Measurements from ENCODE around the gene SLC25A21. TPM values are rescaled to one million over a fixed set of nuclear protein-coding genes. Genes with fewer than 3 reads are reported as not detected.
"Not testable (repeated sequence)": the region's sequence is repeated elsewhere in the genome, so short reads cannot be mapped to it uniquely, and the experiment has no call there.

Gene SLC25A21
- total RNA-seq, 1 experiment from 2014 or later, result 1.4 TPM

DNA sequence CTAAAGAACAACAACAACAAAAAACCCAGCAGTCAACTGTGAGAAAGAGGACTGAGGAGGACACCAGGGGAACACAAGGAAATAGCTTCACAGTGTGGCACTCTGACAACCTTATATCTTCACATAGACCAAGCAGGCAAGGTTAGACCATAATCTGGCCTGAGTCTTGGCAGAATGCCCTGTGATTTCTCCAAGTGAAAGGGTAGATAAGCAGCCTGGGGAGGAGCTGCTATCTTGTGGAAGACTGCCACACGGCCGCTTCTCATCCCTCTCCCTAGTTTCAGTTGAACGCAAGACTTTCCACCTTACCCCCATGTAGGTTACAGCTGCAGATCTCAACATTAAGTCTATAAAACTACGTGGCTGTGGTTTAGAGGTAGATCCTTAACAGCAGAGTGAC is 3.7 kb downstream of the SLC25A21 start:
- intact Hi-C loops (cut with micrococcal nuclease), result no loop called here
- no TSS peak for BruUV-seq (replicated peaks)
- POLR2A ChIA-PET, result interaction anchor here (0.5 kb wide), 1 partner anchor 27 kb away, joined by 3 read pairs; no protein-coding TSS in a partner anchor
- H3K27me3 Mint-ChIP-seq (ENCODE audit: insufficient read depth, unreplicated experiment), result no peaks in the 10 kb centered on the region
- no peaks in the 10 kb centered on the region for H3K4me1 Mint-ChIP-seq (ENCODE audit: insufficient read depth, unreplicated experiment)
- H3K27ac Mint-ChIP-seq (ENCODE audit: low read depth, unreplicated experiment), result no peak overlapping the region
- CTCF ChIA-PET, result interaction anchor here (1.3 to 1.9 kb wide), 2 partner anchors 19 to 64 kb away, joined by 5 to 6 read pairs; no protein-coding TSS in a partner anchor
- no peaks in the 10 kb centered on the region for H3K9me3 Mint-ChIP-seq (ENCODE audit: unreplicated experiment)
- no peaks in the 10 kb centered on the region for H3K36me3 Mint-ChIP-seq (ENCODE audit: insufficient read depth, unreplicated experiment)
- no peak overlapping the region for H3K4me3 Mint-ChIP-seq (ENCODE audit: unreplicated experiment)
- TF ChIP-seq, protein P1, sequence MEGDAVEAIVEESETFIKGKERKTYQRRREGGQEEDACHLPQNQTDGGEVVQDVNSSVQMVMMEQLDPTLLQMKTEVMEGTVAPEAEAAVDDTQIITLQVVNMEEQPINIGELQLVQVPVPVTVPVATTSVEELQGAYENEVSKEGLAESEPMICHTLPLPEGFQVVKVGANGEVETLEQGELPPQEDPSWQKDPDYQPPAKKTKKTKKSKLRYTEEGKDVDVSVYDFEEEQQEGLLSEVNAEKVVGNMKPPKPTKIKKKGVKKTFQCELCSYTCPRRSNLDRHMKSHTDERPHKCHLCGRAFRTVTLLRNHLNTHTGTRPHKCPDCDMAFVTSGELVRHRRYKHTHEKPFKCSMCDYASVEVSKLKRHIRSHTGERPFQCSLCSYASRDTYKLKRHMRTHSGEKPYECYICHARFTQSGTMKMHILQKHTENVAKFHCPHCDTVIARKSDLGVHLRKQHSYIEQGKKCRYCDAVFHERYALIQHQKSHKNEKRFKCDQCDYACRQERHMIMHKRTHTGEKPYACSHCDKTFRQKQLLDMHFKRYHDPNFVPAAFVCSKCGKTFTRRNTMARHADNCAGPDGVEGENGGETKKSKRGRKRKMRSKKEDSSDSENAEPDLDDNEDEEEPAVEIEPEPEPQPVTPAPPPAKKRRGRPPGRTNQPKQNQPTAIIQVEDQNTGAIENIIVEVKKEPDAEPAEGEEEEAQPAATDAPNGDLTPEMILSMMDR (IDR thresholded peaks at IDR 0.05; ENCODE audit: unreplicated experiment), result no peak
- no peak for DNase-seq (ENCODE audit: unreplicated experiment)

DNA sequence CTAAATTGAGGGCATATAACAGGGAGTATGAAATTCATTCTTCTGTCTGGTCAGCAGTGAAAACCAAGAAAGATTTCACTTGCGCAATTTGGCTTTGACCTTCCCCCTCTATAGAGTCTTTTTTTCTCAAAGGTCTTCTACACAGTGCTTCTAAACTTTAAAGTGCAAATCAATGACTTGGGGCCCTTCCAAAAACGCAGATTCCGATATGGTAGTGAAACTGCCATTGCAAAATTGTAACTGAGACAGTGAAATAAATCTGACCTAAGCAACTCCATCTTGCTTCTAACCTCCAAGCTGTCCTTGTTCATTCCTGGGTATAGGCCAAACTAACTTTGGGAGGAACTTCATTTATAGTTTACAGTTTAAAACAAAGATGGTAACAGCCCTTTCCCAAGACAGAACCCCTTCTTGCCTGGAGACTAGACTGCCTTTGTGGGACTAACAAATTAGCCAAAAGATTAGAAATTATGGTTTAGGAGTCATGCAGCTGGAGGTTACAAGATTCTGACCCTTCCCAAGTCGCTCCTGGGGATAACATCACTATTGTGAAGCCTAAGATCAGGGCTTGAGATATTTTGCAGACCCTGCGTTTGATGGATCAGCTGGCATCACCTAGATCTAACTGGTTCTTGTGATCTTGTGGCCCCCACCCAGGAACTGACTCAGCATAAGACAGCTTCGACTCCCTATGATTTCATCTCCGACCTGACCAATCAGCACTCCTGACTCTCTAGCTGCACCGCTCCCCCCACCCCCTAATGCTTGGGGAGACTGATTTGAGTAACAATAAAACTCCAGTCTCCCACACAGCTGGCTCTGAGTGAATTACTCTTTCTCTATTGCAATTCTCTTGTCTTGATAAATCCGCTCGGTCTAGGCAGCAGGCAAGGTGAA is 5.0 kb downstream of the SLC25A21 start:
- Mint-ChIP-seq H3K27ac (ENCODE audit: low read depth, unreplicated experiment) (no peak overlapping the region), H3K9me3 (ENCODE audit: unreplicated experiment) (no peaks in the 10 kb centered on the region), H3K4me3 (ENCODE audit: unreplicated experiment) (no peak overlapping the region), H3K4me1 (ENCODE audit: insufficient read depth, unreplicated experiment) (no peaks in the 10 kb centered on the region), H3K27me3 (ENCODE audit: insufficient read depth, unreplicated experiment) (no peaks in the 10 kb centered on the region), H3K36me3 (ENCODE audit: insufficient read depth, unreplicated experiment) (no peaks in the 10 kb centered on the region)
- no peak for DNase-seq (ENCODE audit: unreplicated experiment)
- intact Hi-C loops (cut with micrococcal nuclease), result no loop called here
- TF ChIP-seq, protein P1 (IDR thresholded peaks at IDR 0.05; ENCODE audit: unreplicated experiment), result no peak
- no TSS peak for BruUV-seq (replicated peaks)
- ChIA-PET CTCF (interaction anchor here (0.6 to 1.9 kb wide), 6 partner anchors 16 to 614 kb away, joined by 3 to 6 read pairs (median 3); no protein-coding TSS in a partner anchor), POLR2A (interaction anchor here (0.5 to 0.7 kb wide), 2 partner anchors 18 to 1341 kb away, joined by 3 read pairs; partner anchors contain the start of gene BRMS1L)

DNA sequence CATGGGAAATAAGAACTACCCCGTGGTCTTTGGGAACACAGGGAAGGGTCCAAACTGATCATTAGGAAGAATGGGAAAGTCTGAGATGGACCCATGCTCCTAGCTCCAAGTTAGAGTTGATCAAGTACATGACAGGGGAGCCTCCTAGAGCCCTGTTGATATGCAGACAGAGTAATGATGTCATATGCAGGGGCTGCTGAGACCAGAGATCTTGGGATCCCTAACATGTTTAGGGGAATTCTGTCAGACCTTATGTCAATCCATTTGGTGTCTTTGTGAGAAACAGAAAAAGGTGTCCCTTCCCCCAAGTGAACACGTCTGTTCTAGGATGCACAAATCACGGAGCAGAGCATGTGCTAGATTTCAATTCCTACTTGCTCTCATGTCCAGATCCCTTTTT is 6.6 kb downstream of the SLC25A21 start:
- BruUV-seq (replicated peaks), result no TSS peak
- intact Hi-C loops (cut with micrococcal nuclease), result no loop called here
- no peak for DNase-seq (ENCODE audit: unreplicated experiment)
- H3K36me3 Mint-ChIP-seq (ENCODE audit: insufficient read depth, unreplicated experiment), result no peaks in the 10 kb centered on the region
- CTCF ChIA-PET, result no interaction called here
- no peaks in the 10 kb centered on the region for H3K9me3 Mint-ChIP-seq (ENCODE audit: unreplicated experiment)
- POLR2A ChIA-PET, result no interaction called here
- no peaks in the 10 kb centered on the region for H3K4me1 Mint-ChIP-seq (ENCODE audit: insufficient read depth, unreplicated experiment)
- H3K4me3 Mint-ChIP-seq (ENCODE audit: unreplicated experiment), result no peak overlapping the region
- no peaks in the 10 kb centered on the region for H3K27me3 Mint-ChIP-seq (ENCODE audit: insufficient read depth, unreplicated experiment)
- no peak overlapping the region for H3K27ac Mint-ChIP-seq (ENCODE audit: low read depth, unreplicated experiment)
- TF ChIP-seq, protein P1 (IDR thresholded peaks at IDR 0.05; ENCODE audit: unreplicated experiment), result no peak

DNA sequence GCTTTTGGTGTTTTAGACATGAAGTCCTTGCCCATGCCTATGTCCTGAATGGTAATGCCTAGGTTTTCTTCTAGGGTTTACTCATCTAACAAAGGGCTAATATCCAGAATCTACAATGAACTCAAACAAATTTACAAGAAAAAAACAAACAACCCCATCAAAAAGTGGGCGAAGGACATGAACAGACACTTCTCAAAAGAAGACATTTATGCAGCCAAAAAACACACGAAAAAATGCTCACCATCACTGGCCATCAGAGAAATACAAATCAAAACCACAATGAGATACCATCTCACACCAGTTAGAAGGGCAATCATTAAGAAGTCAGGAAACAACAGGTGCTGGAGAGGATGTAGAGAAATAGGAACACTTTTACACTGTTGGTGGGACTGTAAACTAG is 10.1 kb downstream of the SLC25A21 start:
- POLR2A ChIA-PET; H3K27ac Mint-ChIP-seq (ENCODE audit: low read depth, unreplicated experiment); H3K4me3 Mint-ChIP-seq (ENCODE audit: unreplicated experiment); H3K27me3 Mint-ChIP-seq (ENCODE audit: insufficient read depth, unreplicated experiment); H3K9me3 Mint-ChIP-seq (ENCODE audit: unreplicated experiment); H3K36me3 Mint-ChIP-seq (ENCODE audit: insufficient read depth, unreplicated experiment); H3K4me1 Mint-ChIP-seq (ENCODE audit: insufficient read depth, unreplicated experiment); CTCF ChIA-PET; DNase-seq (ENCODE audit: unreplicated experiment); BruUV-seq (replicated peaks); intact Hi-C loops (cut with micrococcal nuclease): not testable (repeated sequence)

All from MCF 10A (cell line).